Keratinocyte (primary cell): ENCODE results near the gene TINAG. TPM values are rescaled to one million over a fixed set of nuclear protein-coding genes. Genes with fewer than 3 reads are reported as not detected.
A peak's percentile ranks its signal among the peaks of the same experiment; 100 is the strongest.

Experiments
- DNase-seq: peaks from one replicate; pipeline ENCODE4 v3.0.0-alpha.2; 2011; ENCODE audit warnings: low read depth, missing footprints, low spot score
- FAIRE-seq: peaks from 2 replicates; lab custom pipeline; 2011; peaks lifted over from hg19 to GRCh38; lab: Jason Lieb, UNC
- H2AFZ ChIP-seq: 2 replicates; pipeline ENCODE4 v1.6.0; 2012; ENCODE audit warnings: low read length, control low read depth, inconsistent platforms; ENCODE audit not compliant: control insufficient read depth
- H3K27ac ChIP-seq: 2 replicates; pipeline ENCODE4 v1.5.1; 2011; ENCODE audit warnings: low read length; ENCODE audit not compliant: control insufficient read depth, insufficient read depth
- H3K27me3 ChIP-seq: 3 replicates; pipeline ENCODE4 v1.6.0; 2011; ENCODE audit warnings: low read length; ENCODE audit not compliant: control insufficient read depth, insufficient read depth; ENCODE audit errors: extremely low read depth
- H3K36me3 ChIP-seq, 2 experiments: 2 replicates in 1 of 2; 3 replicates in 1 of 2; pipeline ENCODE4 v1.5.1; 2011; ENCODE audit warnings: low read length in 2 of 2, mild to moderate bottlenecking in 1 of 2; ENCODE audit not compliant: control insufficient read depth in 2 of 2, insufficient read depth in 2 of 2; ENCODE audit errors: extremely low read depth in 1 of 2
- H3K4me1 ChIP-seq: 3 replicates; pipeline ENCODE4 v1.5.1; 2011; ENCODE audit warnings: low read length; ENCODE audit not compliant: control insufficient read depth, insufficient read depth; ENCODE audit errors: extremely low read depth
- H3K4me2 ChIP-seq: 3 replicates; pipeline ENCODE4 v1.6.0; 2011; ENCODE audit warnings: low read depth, low read length; ENCODE audit not compliant: control insufficient read depth, insufficient read depth; ENCODE audit errors: extremely low read depth
- H3K4me3 ChIP-seq, 3 experiments: fragments of 200-600 bp in 1 of 3; sonication (generic) in 1 of 3; 2 replicates in 2 of 3; 3 replicates in 1 of 3; pipeline ENCODE4 v1.5.1; 2011 to 2016; ENCODE audit warnings: low read length in 3 of 3, mild to moderate bottlenecking in 3 of 3, control low read depth in 2 of 3, inconsistent platforms in 1 of 3, low read depth in 1 of 3, mixed read lengths in 1 of 3, mixed run types in 1 of 3, moderate library complexity in 1 of 3; ENCODE audit not compliant: control insufficient read depth in 2 of 3, insufficient read depth in 2 of 3; ENCODE audit errors: extremely low read depth in 1 of 3
- H3K79me2 ChIP-seq: 2 replicates; pipeline ENCODE4 v1.6.0; 2012; ENCODE audit warnings: low read length; ENCODE audit not compliant: control insufficient read depth, insufficient read depth
- H3K9ac ChIP-seq: 3 replicates; pipeline ENCODE4 v1.6.0; 2011; ENCODE audit warnings: low read length; ENCODE audit not compliant: control insufficient read depth, insufficient read depth; ENCODE audit errors: extremely low read depth
- H3K9me1 ChIP-seq: 3 replicates; pipeline ENCODE4 v1.6.0; 2011; ENCODE audit warnings: low read length; ENCODE audit not compliant: control insufficient read depth, insufficient read depth; ENCODE audit errors: extremely low read depth
- H3K9me3 ChIP-seq: 2 replicates; pipeline ENCODE4 v1.5.1; 2012; ENCODE audit warnings: low read depth, low read length; ENCODE audit not compliant: control insufficient read depth
- H4K20me1 ChIP-seq: 3 replicates; pipeline ENCODE4 v1.6.0; 2011; ENCODE audit warnings: low read length; ENCODE audit not compliant: control insufficient read depth, insufficient read depth; ENCODE audit errors: extremely low read depth
- CTCF ChIP-seq, 3 experiments: IDR thresholded peaks in 1 of 3; conservative IDR thresholded peaks in 1 of 3; optimal IDR thresholded peaks in 1 of 3; 2 replicates in 2 of 3; 3 replicates in 1 of 3; pipeline versions ENCODE3 to v1.5.1; 2011; ENCODE audit warnings: low read length in 3 of 3, mild to moderate bottlenecking in 3 of 3, moderate library complexity in 2 of 3, control low read depth in 1 of 3, inconsistent platforms in 1 of 3; ENCODE audit not compliant: insufficient read depth in 2 of 3; ENCODE audit errors: extremely low read depth in 1 of 3
- EZH2 ChIP-seq: IDR thresholded peaks from one replicate; pipeline ENCODE4 v1.6.1; 2012; ENCODE audit warnings: inconsistent platforms, mild to moderate bottlenecking, low read length, moderate library complexity
- dilution Hi-C: fragments of 300-500 bp; cut with MboI; formaldehyde crosslinking; loops from one replicate; pipeline ENCODE4 v1.7.0; 2020; ENCODE audit warnings: low sequenced_read_pairs; ENCODE audit not compliant: extremely low pct_ligation_motif_present
- polyA plus RNA-seq, 5 experiments: library from polyadenylated mRNA; depleted of rRNA in 3 of 5; stranded (reverse) in 3 of 5; stranded (forward) in 1 of 5; unstranded in 1 of 5; fragments of >200 nt; gene quantifications; 1 replicate in 1 of 5; 2 replicates in 3 of 5; 3 replicates in 1 of 5; pipeline versions ENCODE4 v1.2.1 to v1.2.3, GENCODE V29; 2011 to 2012; ENCODE audit warnings: missing spikeins in 2 of 5, low read depth in 1 of 5, low replicate concordance in 1 of 5

Gene TINAG
- polyA plus RNA-seq, 1 donor (not counting 4 experiments of a cell fraction or from before 2014, with no cell fraction given) = not detected

DNA sequence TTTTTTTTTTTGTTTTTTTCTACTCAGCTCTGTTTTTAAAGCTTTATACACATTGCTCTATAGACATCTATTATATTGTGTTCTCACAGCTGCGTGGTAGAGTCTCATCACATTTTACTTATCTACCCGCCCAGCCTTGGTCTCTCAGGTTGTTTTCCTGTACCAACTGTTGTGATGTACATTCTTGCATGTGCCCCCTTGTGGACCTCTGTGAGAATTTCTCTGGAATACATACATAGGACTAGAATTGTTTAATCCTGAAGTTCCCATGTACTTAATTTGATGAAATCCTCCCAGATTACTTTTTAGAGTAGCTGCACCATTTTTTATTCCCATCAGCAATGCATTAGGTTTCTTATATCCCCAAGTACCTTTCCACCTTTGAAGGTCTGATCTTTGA is 40.4 kb upstream of the TINAG start:
- Histone ChIP-seq H3K27me3 (no peaks in the 10 kb centered on the region), H3K79me2 (no peaks in the 10 kb centered on the region), H3K4me3 (no peak overlapping the region), H3K27ac (no peak overlapping the region), H4K20me1 (no peaks in the 10 kb centered on the region), H3K4me2 (no peak overlapping the region), H3K36me3 (no peaks in the 10 kb centered on the region), H3K9ac (no peak overlapping the region), H3K4me1 (no peaks in the 10 kb centered on the region), H3K9me3 (no peaks in the 10 kb centered on the region), H2AFZ (no peak overlapping the region), H3K9me1 (no peaks in the 10 kb centered on the region)
- DNase-seq = no peak
- peak; percentile 43 for FAIRE-seq
- dilution Hi-C loops = no loop called here
- TF ChIP-seq EZH2 = no peak
- peak; percentile 36 to 52 (median 43) for TF ChIP-seq CTCF (optimal IDR thresholded peaks at IDR 0.05 in 1 of 3, IDR thresholded peaks at IDR 0.05 in 1 of 3, conservative IDR thresholded peaks at IDR 0.05 in 1 of 3; ENCODE audit: extremely low read depth in 1 of 3, insufficient read depth in 2 of 3, low read length in 3 of 3)

- Histone ChIP-seq H3K9me3 (no peaks in the 10 kb centered on the region), H4K20me1 (no peaks in the 10 kb centered on the region), H3K27me3 (no peaks in the 10 kb centered on the region), H3K4me1 (no peaks in the 10 kb centered on the region), H3K9ac (no peak overlapping the region), H3K9me1 (no peaks in the 10 kb centered on the region), H3K27ac (no peak overlapping the region), H3K36me3 (no peaks in the 10 kb centered on the region), H3K4me2 (no peak overlapping the region), H3K4me3 (no peak overlapping the region), H3K79me2 (no peaks in the 10 kb centered on the region), H2AFZ (no peak overlapping the region)
- dilution Hi-C loops = no loop called here
- FAIRE-seq = no peak
- TF ChIP-seq EZH2 = no peak
- TF ChIP-seq CTCF (optimal IDR thresholded peaks at IDR 0.05 in 1 of 3, IDR thresholded peaks at IDR 0.05 in 1 of 3, conservative IDR thresholded peaks at IDR 0.05 in 1 of 3; ENCODE audit: extremely low read depth in 1 of 3, insufficient read depth in 2 of 3, low read length in 3 of 3) = no peak
- no peak for DNase-seq
Observed at GRCh38 chr6:54273214-54273820, 34.9 kb upstream of the TINAG start.
